ENCODE results near the gene ABCA4. TPM values are rescaled to one million over a fixed set of nuclear protein-coding genes. Genes with fewer than 3 reads are reported as not detected.

The ABCA4 gene
- total RNA-seq, 5 donors from 2014 or later (not counting 1 experiment from before 2014, with no cell fraction given): not detected

Other genes with a start within 250 kb of the ABCA4 start
- gene DNTTIP2, start 241.9 kb downstream of the ABCA4 start, total RNA-seq: 10 to 100 TPM; 60.4 to 90.7 (median 69.8) TPM
- gene GCLM, start 211.7 kb downstream of the ABCA4 start, total RNA-seq: 10 to 100 TPM in 4 of 5 donors, 1 to 10 TPM in 1; 8.7 to 20.6 (median 17.9) TPM
- gene ARHGAP29, start 116.4 kb upstream of the ABCA4 start, total RNA-seq: under 1 TPM in 3 of 5 donors, not detected in 2; 0.13 to 0.54 (median 0.18) TPM

Data from T-cell (primary cell).